ENCODE data around the gene KCNT1. TPM values are rescaled to one million over a fixed set of nuclear protein-coding genes. Genes with fewer than 3 reads are reported as not detected.

KCNT1 gene
- total RNA-seq, 1 experiment from 2014 or later = not detected

DNA sequence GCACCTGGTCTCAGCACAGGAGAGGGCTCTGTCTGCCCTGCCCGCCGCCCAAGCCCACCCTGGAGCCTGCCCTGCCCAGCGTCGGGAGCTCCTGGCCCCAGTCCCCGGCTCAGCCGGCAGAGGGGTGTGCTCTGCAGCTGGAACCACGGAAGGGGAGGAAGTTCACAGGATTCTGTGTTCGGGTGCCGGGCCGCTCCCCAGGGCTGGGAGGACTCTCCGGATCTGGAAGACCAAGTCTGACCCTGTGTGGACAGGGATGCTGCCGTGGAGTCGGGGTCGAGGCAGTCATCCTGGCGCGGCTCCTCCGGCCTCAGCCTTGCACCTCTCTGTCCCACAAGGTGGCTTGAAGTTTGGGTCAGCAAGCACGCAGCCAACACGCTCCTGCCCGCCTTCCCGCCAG is 78.6 kb downstream of the KCNT1 start:
- in situ Hi-C loops (cut with HindIII; ENCODE audit: low pct_unique_long_range_greater_than_20kb, low sequenced_read_pairs) = no loop called here
- DNase-seq (ENCODE audit: low read depth) = no peak

GRCh38 chr9:135782946-135783345 is 81.0 kb downstream of the KCNT1 start:
- in situ Hi-C loops (cut with HindIII; ENCODE audit: low pct_unique_long_range_greater_than_20kb, low sequenced_read_pairs) = no loop called here
- no peak for DNase-seq (ENCODE audit: low read depth)

- DNase-seq (ENCODE audit: low read depth) = no peak
- in situ Hi-C loops (cut with HindIII; ENCODE audit: low pct_unique_long_range_greater_than_20kb, low sequenced_read_pairs) = no loop called here
Measured at GRCh38 chr9:135783540-135784245, 81.7 kb downstream of the KCNT1 start.

- in situ Hi-C loops (cut with HindIII; ENCODE audit: low pct_unique_long_range_greater_than_20kb, low sequenced_read_pairs) = no loop called here
Measured at GRCh38 chr9:135785013-135785575, 83.1 kb downstream of the KCNT1 start.

GRCh38 chr9:135786146-135786690 is 84.2 kb downstream of the KCNT1 start:
- in situ Hi-C loops (cut with HindIII; ENCODE audit: low pct_unique_long_range_greater_than_20kb, low sequenced_read_pairs) = no loop called here
- no peak for DNase-seq (ENCODE audit: low read depth)

More at GRCh38 chr9:135785013-135785575, 83.1 kb downstream of the KCNT1 start:
- no peak for DNase-seq (ENCODE audit: low read depth)

DNA sequence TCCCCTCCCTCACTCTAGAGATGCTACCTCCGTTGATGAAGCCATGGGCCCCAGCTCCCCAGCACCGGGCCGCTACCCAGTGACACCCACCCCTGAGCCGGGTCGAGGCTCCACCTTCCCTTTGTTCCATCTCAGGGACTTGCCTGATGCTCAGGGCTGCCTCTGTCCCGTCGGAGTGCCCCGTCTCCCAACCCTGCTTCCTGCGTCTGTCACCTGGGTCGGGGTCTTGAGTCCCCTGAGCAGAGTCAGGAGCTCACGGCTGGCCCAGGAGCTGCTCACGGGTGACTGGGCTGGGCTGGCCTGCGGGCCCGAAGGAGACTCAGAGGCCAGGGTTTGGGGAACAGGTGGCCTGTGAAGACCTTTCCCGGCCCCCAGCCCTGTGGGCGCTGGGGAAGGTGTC is 85.3 kb downstream of the KCNT1 start:
- DNase-seq (ENCODE audit: low read depth) = no peak
- in situ Hi-C loops (cut with HindIII; ENCODE audit: low pct_unique_long_range_greater_than_20kb, low sequenced_read_pairs) = no loop called here

- DNase-seq (ENCODE audit: low read depth) = no peak
- in situ Hi-C loops (cut with HindIII; ENCODE audit: low pct_unique_long_range_greater_than_20kb, low sequenced_read_pairs) = no loop called here
Measured at GRCh38 chr9:135787776-135788575, 86.0 kb downstream of the KCNT1 start.

DNA sequence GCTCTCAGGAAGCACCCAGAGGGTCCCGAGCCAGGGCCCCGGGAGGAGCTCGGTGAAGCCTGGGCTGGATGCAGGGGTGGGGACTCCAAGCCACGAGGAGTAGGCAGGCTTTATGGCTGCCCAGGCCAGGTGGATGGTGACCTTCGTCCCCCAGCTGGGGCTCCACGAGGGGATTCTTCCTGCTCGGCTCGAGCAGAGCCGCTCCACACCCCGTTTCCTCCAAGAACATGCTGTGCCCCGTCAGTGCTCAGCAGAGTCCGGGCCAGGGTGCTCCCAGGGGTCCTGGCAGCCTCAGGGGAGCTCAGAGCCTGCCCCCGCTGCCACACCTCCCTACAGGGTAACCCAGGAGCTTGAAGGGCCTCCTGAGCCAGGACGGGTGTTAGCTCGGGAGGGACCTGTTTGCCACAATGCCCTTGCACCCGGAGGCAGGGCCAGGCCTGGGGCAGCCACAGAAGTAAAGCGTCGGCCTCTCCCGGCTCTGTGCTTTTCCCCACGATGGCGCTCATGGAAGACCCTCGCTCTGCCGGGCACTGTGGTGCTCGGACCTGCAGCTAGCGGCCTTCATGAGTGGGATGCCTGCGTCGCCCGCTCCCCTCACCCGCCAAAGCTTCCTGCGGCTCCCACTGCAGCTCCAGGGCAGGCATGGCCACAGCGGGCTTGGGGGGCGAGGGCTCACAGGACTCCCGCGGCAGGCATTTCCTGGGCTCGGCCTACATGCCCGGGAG is 86.8 kb downstream of the KCNT1 start:
- in situ Hi-C loops (cut with HindIII; ENCODE audit: low pct_unique_long_range_greater_than_20kb, low sequenced_read_pairs) = no loop called here

DNA sequence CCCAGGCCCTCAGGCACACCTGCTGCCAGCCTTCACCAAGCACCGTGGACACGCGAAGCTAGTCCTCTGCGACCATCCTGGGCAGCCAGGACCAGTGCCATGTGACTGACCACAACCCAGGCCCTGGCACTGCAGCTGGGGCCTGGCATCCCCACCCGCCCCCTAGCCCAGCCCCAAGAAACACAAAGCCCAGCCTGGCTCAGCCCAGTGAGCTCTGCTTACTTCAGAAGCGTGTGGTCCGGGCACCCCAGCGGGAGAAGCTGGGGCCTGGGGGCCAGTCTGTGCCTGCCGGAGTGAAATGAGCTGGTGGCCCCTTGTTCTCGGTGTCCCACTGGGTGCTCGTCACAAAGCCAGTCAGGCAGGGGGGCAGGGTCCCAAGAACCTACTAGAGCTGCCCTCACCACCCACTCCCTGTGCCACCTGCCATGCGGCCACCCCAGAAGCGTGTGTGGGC is 87.9 kb downstream of the KCNT1 start:
- no peak for DNase-seq (ENCODE audit: low read depth)
- in situ Hi-C loops (cut with HindIII; ENCODE audit: low pct_unique_long_range_greater_than_20kb, low sequenced_read_pairs) = no loop called here

More for the DNA sequence above, 86.8 kb downstream of the KCNT1 start:
- no peak for DNase-seq (ENCODE audit: low read depth)

DNA sequence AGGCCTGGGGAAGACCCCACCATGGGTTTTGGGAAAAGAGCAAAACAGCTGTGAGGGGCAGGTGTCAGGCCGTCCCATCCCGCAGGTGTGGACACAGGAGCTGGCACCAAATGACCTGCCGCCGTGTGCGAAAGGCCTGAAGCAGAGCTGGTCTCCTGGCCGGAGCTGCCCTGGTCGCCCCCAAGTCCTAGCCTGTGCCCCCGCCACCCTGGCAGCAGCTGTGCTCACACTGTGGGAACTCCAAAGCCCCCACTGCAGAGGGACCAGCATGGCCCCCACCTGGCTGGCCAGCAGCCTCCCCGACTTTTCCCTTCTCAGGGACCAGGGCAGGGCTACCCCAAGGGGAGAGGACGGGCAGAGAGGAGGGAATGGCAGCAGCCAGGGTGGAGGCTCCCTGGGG is 88.4 kb downstream of the KCNT1 start:
- no peak for DNase-seq (ENCODE audit: low read depth)
- in situ Hi-C loops (cut with HindIII; ENCODE audit: low pct_unique_long_range_greater_than_20kb, low sequenced_read_pairs) = no loop called here

- in situ Hi-C loops (cut with HindIII; ENCODE audit: low pct_unique_long_range_greater_than_20kb, low sequenced_read_pairs) = no loop called here
- DNase-seq (ENCODE audit: low read depth) = no peak
Measured at GRCh38 chr9:135790850-135791249, 88.9 kb downstream of the KCNT1 start.

GRCh38 chr9:135791431-135792267 is 89.7 kb downstream of the KCNT1 start:
- in situ Hi-C loops (cut with HindIII; ENCODE audit: low pct_unique_long_range_greater_than_20kb, low sequenced_read_pairs) = no loop called here
- no peak for DNase-seq (ENCODE audit: low read depth)

GRCh38 chr9:135792268-135793128 is 90.5 kb downstream of the KCNT1 start:
- no peak for DNase-seq (ENCODE audit: low read depth)
- in situ Hi-C loops (cut with HindIII; ENCODE audit: low pct_unique_long_range_greater_than_20kb, low sequenced_read_pairs) = no loop called here

GRCh38 chr9:135793221-135794056 is 91.5 kb downstream of the KCNT1 start:
- in situ Hi-C loops (cut with HindIII; ENCODE audit: low pct_unique_long_range_greater_than_20kb, low sequenced_read_pairs) = no loop called here
- no peak for DNase-seq (ENCODE audit: low read depth)

GRCh38 chr9:135794057-135794335 is 92.0 kb downstream of the KCNT1 start:
- no peak for DNase-seq (ENCODE audit: low read depth)
- in situ Hi-C loops (cut with HindIII; ENCODE audit: low pct_unique_long_range_greater_than_20kb, low sequenced_read_pairs) = no loop called here

- in situ Hi-C loops (cut with HindIII; ENCODE audit: low pct_unique_long_range_greater_than_20kb, low sequenced_read_pairs) = no loop called here
- DNase-seq (ENCODE audit: low read depth) = no peak
Measured at GRCh38 chr9:135794361-135794885, 92.4 kb downstream of the KCNT1 start.
